Upper lobe of left lung (tissue), 4 donors: ENCODE results near the gene KCNK16.

Source experiments
- CTCF ChIP-seq, 6 experiments: fragments of 450-650 bp in 4 of 6; fragments of 200-600 bp in 2 of 6; sonication (generic) in 2 of 6; IDR thresholded peaks; one replicate each; pipeline ENCODE4 v1.5.1; 2016 to 2019; ENCODE audit warnings: antibody characterized with exemption in 6 of 6
- POLR2A ChIP-seq, 4 donors: fragments of 450-650 bp; IDR thresholded peaks; one replicate each; pipeline ENCODE4 v1.5.1; 2016 to 2017; ENCODE audit warnings: antibody characterized with exemption in 4 of 4, mild to moderate bottlenecking in 2 of 4

DNA sequence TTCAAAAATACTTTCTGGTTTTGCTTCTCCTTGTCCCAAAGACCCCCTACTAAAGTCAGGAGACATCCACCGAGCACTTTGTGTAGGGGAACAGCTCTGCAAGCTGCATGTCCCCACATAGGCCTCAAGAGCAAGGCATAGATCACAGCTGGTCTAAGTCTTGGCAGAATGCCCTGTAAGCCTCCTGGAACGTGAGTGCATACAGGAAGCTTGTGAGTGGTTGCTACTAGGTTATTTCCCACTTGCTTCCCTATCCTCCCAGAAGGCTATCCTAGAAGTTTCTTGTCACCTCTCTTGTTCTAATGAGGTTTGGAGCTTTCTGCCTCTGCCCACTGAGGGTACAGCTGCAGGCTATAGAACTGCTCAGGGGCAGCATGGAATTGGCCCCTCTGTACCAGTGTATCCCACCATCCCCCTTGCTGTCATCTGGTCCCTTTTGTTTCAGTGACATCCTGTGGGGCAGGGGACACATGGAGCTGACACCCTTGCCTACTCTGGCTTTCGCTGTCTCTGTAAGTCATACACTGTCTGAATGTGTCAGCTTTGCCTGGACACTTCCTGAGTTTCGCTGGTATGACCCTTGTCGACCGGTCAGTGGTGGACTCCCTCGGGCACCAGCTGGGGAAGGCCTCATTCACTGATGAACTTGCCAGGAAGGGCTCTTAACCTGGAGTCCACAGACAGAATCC lies 35.6 kb upstream of the KCNK16 start:
- TF ChIP-seq POLR2A (IDR thresholded peaks at IDR 0.05) (no peak), CTCF (IDR thresholded peaks at IDR 0.05) (no peak)
